ENCODE measurements around the gene RASAL3.

RASAL3 gene

DNA sequence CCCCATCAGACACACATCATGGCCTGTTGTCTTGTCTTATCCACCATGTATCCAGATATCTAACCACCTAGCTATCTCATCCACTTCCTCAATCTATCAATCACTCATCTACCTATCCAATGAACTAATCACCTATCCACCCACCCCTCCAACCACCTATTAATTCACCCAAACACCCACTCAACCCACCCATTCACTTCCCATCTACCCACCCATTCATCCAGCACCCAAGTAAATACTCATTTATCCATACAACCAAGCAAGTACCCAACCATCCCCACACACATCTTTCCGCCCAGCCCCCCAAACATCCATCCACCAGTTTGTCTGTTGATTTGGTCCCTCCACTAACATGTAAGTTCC, 13.8 kb downstream of the RASAL3 start:
- H3K27ac ChIP-seq, result peak overlapping the region; percentile 22; the same call in 1 of the 2 replicates
- TF ChIP-seq, protein P1, sequence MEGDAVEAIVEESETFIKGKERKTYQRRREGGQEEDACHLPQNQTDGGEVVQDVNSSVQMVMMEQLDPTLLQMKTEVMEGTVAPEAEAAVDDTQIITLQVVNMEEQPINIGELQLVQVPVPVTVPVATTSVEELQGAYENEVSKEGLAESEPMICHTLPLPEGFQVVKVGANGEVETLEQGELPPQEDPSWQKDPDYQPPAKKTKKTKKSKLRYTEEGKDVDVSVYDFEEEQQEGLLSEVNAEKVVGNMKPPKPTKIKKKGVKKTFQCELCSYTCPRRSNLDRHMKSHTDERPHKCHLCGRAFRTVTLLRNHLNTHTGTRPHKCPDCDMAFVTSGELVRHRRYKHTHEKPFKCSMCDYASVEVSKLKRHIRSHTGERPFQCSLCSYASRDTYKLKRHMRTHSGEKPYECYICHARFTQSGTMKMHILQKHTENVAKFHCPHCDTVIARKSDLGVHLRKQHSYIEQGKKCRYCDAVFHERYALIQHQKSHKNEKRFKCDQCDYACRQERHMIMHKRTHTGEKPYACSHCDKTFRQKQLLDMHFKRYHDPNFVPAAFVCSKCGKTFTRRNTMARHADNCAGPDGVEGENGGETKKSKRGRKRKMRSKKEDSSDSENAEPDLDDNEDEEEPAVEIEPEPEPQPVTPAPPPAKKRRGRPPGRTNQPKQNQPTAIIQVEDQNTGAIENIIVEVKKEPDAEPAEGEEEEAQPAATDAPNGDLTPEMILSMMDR (IDR thresholded peaks at IDR 0.05), result no peak
- TF ChIP-seq ZFX (IDR thresholded peaks at IDR 0.05; ENCODE audit: borderline replicate concordance), result no peak

GRCh38 chr19:15449620-15450527, 14.5 kb downstream of the RASAL3 start, which contains the start of gene WIZ:
Gene WIZ, minus strand, starts transcription at chr19:15449956. Its CDS starts 1,649 bp downstream, at chr19:15448307.
- TF ChIP-seq ZFX (IDR thresholded peaks at IDR 0.05; ENCODE audit: borderline replicate concordance), result no peak
- TF ChIP-seq, protein P1 (IDR thresholded peaks at IDR 0.05), result no peak
- peak within 1 kb of the TSS; percentile 22; the same call in 1 of the 2 replicates for H3K27ac ChIP-seq

DNA sequence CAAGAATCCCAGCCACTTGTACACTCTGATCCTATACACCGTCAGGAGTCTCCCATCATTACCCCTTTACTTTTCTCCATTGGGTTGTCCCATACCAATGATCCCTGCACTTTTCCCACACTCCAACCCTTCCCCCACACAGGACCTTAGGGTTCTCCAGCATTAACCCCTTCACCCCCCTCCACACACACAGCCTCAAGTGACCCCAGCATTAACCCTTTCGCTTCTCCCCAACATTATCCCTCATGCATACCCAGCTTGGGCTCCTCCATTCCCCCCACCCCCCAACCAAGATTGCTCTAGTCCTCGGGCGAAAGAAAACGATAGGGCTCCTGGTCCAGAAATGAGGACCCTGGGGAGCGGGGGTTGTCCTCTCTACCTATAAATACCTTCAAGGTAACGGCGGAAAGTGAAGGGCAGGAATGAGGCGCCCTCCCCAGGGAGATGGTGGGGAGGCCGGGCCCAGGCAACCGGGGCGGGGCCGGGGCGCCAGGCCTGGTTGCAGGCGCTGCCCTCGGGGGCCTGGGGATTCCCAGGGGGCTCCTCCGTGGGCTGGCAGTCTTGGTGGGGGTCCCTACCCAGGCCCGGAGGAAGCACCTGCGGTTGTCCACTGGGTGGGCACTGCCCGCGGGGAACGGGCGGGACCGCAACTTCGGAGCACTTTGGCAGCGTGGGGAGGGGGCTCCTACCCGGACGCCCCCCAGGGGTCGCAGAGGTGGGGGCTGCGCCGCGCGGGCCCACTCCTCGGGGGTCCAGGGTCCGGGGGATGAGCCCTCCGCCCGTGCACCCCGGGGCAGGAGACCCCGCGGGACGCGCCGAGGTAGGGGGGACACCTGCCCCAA, 15.3 kb downstream of the RASAL3 start:
- TF ChIP-seq ZFX (IDR thresholded peaks at IDR 0.05; ENCODE audit: borderline replicate concordance), result no peak
- TF ChIP-seq, protein P1 (IDR thresholded peaks at IDR 0.05), result no peak
- H3K27ac ChIP-seq, result no peak overlapping the region

- H3K27ac ChIP-seq, result no peak overlapping the region
- TF ChIP-seq, protein P1 (IDR thresholded peaks at IDR 0.05), result no peak
- TF ChIP-seq ZFX (IDR thresholded peaks at IDR 0.05; ENCODE audit: borderline replicate concordance), result no peak
These were observed 16.1 kb downstream of the RASAL3 start for GRCh38 chr19:15448044-15448777.

- H3K27ac ChIP-seq, result no peak overlapping the region
- no peak for TF ChIP-seq ZFX (IDR thresholded peaks at IDR 0.05; ENCODE audit: borderline replicate concordance)
- TF ChIP-seq, protein P1 (IDR thresholded peaks at IDR 0.05), result no peak
These were observed 17.3 kb downstream of the RASAL3 start for GRCh38 chr19:15447057-15447456.

DNA sequence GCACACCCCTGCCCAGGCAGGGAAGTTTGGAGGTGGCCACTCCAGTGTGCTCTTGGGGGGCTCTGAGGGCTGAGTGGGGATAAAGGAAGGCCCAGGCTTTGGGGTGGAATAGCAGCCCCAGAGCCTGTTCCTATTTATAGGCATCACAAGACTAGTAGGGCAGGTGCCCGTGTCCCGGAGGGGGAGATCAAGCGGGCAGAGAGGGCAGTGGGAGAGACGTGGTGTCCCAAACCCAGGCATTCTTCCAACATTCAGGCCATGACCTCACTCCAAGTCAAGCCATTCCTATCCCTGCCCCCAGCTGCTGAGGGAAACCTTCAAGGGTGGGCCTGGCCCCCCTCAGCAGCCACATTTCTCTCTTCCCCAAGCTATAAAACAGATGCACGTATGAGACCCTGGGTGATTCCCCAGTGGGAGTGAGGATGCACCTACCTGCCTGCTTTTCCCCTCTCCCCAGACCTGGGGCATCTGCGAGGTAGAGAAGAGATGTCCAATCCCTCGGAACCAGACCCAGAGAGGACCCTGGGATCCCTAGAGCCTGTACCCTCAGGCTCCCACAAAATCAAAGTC, 18.5 kb downstream of the RASAL3 start:
- no peak for TF ChIP-seq ZFX (IDR thresholded peaks at IDR 0.05; ENCODE audit: borderline replicate concordance)
- TF ChIP-seq, protein P1 (IDR thresholded peaks at IDR 0.05), result no peak

More for the DNA sequence above, 18.5 kb downstream of the RASAL3 start:
- H3K27ac ChIP-seq, result no peak overlapping the region
